Measurements from ENCODE around the gene VIPR2.

Gene VIPR2

DNA sequence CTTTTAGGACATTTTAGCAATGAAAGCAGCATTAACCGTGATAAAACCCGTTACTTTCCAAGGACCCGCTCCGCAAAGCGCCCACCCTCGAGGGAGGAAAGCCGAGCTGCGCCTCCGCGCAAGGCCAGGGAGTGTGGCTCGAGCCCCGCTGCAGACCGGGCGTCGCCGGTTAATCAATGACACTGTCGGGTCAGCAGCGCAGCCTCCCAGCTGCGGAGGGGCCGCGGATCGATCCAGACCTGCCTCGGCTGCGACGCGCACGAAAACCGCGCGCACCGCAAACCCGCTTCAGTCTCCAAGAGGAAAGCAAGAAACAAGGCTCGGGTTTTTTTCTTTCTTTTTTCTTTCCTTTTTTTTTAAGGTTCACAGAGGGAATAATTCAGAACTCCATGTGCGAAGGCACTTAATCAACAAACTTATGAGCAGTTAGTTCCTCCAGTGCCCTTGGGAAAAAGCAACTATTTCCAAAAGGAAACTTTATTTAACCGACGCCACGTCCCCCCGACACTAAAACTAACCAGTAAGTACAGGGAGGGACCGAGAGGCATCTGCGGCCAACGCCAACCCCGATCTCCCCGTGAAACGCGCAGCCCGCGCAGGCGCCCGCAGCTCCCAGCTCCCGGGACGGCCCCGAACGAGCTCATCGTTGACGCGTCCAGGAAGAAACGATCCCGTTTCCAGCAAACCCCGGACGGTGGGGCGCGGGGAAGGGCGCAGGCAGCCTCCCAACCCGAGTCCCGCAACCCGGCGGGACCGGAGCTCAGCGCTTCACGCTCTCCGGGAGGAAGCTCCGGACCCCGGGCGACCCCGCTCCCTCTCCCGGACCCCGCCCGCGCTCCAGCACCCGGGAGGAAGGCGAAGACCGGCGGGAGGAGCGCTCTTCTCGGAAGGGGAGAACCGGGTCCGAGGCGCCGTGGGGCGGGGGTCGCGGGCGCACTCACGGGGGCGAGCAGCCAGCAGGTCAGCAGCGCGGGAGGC, 598 bp downstream of the VIPR2 start:
- H3K4me1 ChIP-seq, result peaks cover 0 to 24% (median 15%) of the 10 kb centered on the region in 4 donors
- TF ChIP-seq, protein P1, sequence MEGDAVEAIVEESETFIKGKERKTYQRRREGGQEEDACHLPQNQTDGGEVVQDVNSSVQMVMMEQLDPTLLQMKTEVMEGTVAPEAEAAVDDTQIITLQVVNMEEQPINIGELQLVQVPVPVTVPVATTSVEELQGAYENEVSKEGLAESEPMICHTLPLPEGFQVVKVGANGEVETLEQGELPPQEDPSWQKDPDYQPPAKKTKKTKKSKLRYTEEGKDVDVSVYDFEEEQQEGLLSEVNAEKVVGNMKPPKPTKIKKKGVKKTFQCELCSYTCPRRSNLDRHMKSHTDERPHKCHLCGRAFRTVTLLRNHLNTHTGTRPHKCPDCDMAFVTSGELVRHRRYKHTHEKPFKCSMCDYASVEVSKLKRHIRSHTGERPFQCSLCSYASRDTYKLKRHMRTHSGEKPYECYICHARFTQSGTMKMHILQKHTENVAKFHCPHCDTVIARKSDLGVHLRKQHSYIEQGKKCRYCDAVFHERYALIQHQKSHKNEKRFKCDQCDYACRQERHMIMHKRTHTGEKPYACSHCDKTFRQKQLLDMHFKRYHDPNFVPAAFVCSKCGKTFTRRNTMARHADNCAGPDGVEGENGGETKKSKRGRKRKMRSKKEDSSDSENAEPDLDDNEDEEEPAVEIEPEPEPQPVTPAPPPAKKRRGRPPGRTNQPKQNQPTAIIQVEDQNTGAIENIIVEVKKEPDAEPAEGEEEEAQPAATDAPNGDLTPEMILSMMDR (IDR thresholded peaks at IDR 0.05), result no peak
- H3K27ac ChIP-seq, result peak overlapping the region; percentile 63 to 74
- peak in 1 of 2 donors; percentile 77 for DNase-seq
- H3K4me3 ChIP-seq, result peak overlapping the region; percentile 71 to 78
- H3K9me3 ChIP-seq, result no peaks in the 10 kb centered on the region
- intact Hi-C loops (cut with DNase I; ENCODE audit: low total_unique reads), result loop anchor here (10.0 kb wide), 1 partner anchor 109 kb away; no protein-coding TSS in a partner anchor
- H3K36me3 ChIP-seq, result peaks cover 4 to 18% (median 12%) of the 10 kb centered on the region in 3 donors
- no peaks in the 10 kb centered on the region for H3K27me3 ChIP-seq

DNA sequence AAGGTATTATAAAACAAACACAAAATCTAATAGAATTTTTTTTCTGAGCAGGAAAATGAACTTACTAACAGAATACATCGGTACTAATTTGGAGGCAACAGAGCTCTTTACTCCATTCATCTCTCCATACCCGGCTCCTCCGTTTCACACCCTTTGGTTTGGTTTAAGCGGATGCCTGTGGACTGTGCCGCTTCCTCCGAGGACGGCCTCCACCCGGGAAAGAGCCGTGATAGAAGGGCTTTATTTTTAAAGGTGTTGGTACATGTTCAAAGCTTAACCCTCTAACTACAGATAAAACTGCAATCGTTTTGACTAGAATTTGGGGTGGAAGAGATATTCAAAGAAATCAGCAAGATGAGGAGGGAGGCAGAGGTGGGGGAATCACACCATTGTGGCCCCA, 1.9 kb downstream of the VIPR2 start:
- Histone ChIP-seq H3K36me3 (peaks cover 4 to 25% (median 13%) of the 10 kb centered on the region in 3 donors), H3K4me3 (peak overlapping the region in 1 of 2 donors; percentile 78), H3K27ac (no peak overlapping the region), H3K4me1 (peaks cover 0 to 24% (median 15%) of the 10 kb centered on the region in 4 donors), H3K27me3 (no peaks in the 10 kb centered on the region), H3K9me3 (no peaks in the 10 kb centered on the region)
- no peak for DNase-seq
- intact Hi-C loops (cut with DNase I; ENCODE audit: low total_unique reads), result loop anchor here (10.0 kb wide), 1 partner anchor 108 kb away; no protein-coding TSS in a partner anchor
- TF ChIP-seq, protein P1 (IDR thresholded peaks at IDR 0.05), result no peak

DNA sequence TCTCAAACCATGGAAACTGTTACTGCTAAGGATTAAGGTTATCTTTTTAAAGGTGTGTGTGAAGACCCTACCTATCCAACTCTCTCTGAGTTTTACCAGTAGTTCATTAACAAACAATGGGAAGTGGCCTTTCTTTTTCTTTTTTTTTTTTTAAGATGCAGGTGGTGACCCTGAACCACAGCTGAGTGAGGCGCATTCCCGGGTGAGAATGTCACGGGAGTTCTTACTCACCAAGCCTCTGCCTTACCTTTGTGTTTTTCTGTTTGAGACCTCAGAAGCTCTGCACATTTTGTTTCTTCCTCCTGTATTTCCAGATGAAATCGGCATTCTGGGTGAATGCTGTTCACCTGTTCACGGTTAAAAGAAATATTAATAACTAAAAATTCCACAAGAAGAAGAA, 2.5 kb downstream of the VIPR2 start:
- no peaks in the 10 kb centered on the region for H3K9me3 ChIP-seq
- H3K4me3 ChIP-seq, result no peak overlapping the region
- no peaks in the 10 kb centered on the region for H3K27me3 ChIP-seq
- no peak for DNase-seq
- H3K27ac ChIP-seq, result no peak overlapping the region
- peaks cover 0 to 24% (median 15%) of the 10 kb centered on the region in 4 donors for H3K4me1 ChIP-seq
- TF ChIP-seq, protein P1 (IDR thresholded peaks at IDR 0.05), result no peak
- H3K36me3 ChIP-seq, result peaks cover 4 to 25% (median 13%) of the 10 kb centered on the region in 3 donors
- intact Hi-C loops (cut with DNase I; ENCODE audit: low total_unique reads), result loop anchor here (10.0 kb wide), 1 partner anchor 107 kb away; no protein-coding TSS in a partner anchor

DNA sequence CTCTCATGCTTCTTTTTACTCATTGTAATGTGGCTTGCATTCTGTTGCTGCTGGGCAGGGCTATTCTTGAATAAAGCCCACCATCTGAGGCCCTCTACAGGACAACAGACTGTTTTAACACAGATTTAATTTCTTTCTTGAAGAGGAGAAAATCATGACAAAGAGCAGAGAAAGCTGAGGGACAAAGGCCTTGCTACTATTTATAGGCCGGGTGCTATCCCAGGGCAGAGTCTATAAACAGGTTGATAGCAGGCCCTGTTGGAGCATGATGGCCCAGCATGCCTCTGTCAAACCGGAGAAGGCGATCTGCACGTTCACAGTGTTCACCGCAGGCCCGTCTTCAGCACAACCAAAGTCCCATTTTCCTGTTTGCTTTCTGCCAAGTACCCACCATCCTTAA, 3.0 kb downstream of the VIPR2 start:
- peak in 1 of 2 donors; percentile 38 for DNase-seq
- H3K27me3 ChIP-seq, result no peaks in the 10 kb centered on the region
- intact Hi-C loops (cut with DNase I; ENCODE audit: low total_unique reads), result loop anchor here (10.0 kb wide), 1 partner anchor 107 kb away; no protein-coding TSS in a partner anchor

DNA sequence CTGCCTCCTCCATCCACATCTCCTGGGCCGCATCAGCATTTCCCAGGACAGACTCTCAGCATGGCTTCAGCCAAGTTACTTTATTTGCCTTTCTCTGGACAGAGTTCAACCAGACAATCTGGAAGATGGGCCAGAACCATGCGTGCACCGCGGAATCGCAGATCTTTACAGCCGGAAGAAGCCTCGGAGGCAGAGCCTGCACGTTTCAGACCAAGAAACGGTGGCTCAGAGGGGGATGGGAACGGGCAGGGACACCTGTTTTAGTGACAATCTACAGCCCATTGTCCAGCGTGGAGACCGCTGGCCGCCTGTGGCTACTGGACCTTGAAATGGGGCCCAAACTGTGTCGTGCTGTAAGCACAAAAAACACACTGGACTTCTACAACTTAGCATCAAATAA, 3.5 kb downstream of the VIPR2 start:
- DNase-seq, result peak in 1 of 2 donors; percentile 51
- peaks cover 0 to 30% (median 18%) of the 10 kb centered on the region in 4 donors for H3K4me1 ChIP-seq
- peaks cover 4 to 29% (median 13%) of the 10 kb centered on the region in 3 donors for H3K36me3 ChIP-seq
- no peaks in the 10 kb centered on the region for H3K27me3 ChIP-seq
- no peaks in the 10 kb centered on the region for H3K9me3 ChIP-seq
- TF ChIP-seq, protein P1 (IDR thresholded peaks at IDR 0.05), result no peak
- intact Hi-C loops (cut with DNase I; ENCODE audit: low total_unique reads), result loop anchor here (10.0 kb wide), 1 partner anchor 106 kb away; no protein-coding TSS in a partner anchor
- no peak overlapping the region for H3K4me3 ChIP-seq
- H3K27ac ChIP-seq, result no peak overlapping the region

More for the DNA sequence above, 3.0 kb downstream of the VIPR2 start:
- H3K9me3 ChIP-seq, result no peaks in the 10 kb centered on the region
- H3K27ac ChIP-seq, result no peak overlapping the region
- no peak overlapping the region for H3K4me3 ChIP-seq
- peaks cover 4 to 25% (median 13%) of the 10 kb centered on the region in 3 donors for H3K36me3 ChIP-seq
- TF ChIP-seq, protein P1 (IDR thresholded peaks at IDR 0.05), result no peak
- peaks cover 0 to 28% (median 16%) of the 10 kb centered on the region in 4 donors for H3K4me1 ChIP-seq

Measured in tibial artery (tissue), 4 donors.